ENCODE measurements around the gene ITGB6. TPM values are rescaled to one million over a fixed set of nuclear protein-coding genes. Genes with fewer than 3 reads are reported as not detected.

The ITGB6 gene
- total RNA-seq, 1 donor from 2014 or later: 0.99 TPM

DNA sequence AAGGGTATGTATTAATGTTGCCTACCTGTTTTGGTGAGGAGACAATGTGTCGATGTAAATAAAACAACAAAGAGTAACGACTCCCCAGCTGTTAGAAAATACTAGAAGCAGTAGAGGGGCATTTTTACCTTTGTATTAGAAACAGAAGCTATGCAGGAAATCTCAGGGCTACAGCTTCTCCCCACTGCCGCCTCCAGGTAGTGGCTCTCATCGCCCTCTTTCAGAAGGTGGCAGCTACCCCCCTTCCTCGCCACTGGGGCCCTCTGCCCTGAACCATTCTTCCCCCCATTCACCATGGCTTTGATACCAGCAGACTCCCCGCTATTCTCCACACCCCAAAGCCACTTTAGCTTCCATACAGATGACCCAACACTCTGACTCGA lies 144.4 kb downstream of the ITGB6 start:
- Histone ChIP-seq H3K4me1 (peaks cover 13% of the 10 kb centered on the region), H3K4me3 (no peak overlapping the region), H3K27ac (replicated peaks) (no peak overlapping the region), H3K27me3 (ENCODE audit: low read depth) (peaks cover 8% of the 10 kb centered on the region), H3K36me3 (no peaks in the 10 kb centered on the region), H3K9me3 (replicated peaks) (no peaks in the 10 kb centered on the region)
- intact Hi-C loops (cut with micrococcal nuclease): no loop called here
- no peak for DNase-seq
- TF ChIP-seq, protein P1, sequence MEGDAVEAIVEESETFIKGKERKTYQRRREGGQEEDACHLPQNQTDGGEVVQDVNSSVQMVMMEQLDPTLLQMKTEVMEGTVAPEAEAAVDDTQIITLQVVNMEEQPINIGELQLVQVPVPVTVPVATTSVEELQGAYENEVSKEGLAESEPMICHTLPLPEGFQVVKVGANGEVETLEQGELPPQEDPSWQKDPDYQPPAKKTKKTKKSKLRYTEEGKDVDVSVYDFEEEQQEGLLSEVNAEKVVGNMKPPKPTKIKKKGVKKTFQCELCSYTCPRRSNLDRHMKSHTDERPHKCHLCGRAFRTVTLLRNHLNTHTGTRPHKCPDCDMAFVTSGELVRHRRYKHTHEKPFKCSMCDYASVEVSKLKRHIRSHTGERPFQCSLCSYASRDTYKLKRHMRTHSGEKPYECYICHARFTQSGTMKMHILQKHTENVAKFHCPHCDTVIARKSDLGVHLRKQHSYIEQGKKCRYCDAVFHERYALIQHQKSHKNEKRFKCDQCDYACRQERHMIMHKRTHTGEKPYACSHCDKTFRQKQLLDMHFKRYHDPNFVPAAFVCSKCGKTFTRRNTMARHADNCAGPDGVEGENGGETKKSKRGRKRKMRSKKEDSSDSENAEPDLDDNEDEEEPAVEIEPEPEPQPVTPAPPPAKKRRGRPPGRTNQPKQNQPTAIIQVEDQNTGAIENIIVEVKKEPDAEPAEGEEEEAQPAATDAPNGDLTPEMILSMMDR (IDR thresholded peaks at IDR 0.05; ENCODE audit: borderline replicate concordance): no peak

DNA sequence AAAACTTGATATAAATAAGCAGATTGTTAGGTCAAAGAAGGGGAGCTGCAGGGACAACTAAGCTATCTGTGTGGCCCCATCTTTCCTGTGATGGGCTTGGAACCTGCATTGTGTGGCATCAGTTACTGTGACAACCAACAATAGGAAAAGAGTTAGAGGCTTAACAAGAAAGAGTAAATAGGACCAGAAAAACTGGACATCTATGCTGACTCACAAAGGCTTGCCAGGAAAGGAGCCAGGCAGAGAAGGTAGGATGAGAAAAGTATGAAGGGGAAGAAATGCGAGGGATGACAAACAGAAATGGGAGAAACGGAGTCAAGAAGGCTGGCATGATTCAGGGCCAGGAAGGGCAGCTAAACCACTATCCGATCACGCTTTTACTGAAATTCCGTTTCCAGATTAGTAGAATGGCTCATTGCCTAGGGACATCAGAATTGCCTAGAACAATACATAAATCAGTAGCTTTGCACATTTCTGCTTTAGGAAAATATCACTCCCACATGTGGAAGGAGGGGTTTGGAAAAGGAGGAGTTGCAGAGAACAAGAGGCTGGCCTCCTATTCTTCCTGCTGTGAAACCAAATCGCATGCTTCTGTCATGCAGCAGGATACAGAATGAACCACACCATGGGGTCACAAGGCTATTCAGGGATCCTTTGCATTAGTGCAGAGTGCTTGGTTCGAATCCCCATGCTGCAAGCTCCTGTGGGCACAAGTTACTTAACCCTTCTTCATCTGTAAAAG lies 144.9 kb downstream of the ITGB6 start:
- no peak overlapping the region for H3K4me3 ChIP-seq
- H3K27ac ChIP-seq (replicated peaks): no peak overlapping the region
- intact Hi-C loops (cut with micrococcal nuclease): no loop called here
- no peaks in the 10 kb centered on the region for H3K36me3 ChIP-seq
- H3K9me3 ChIP-seq (replicated peaks): no peaks in the 10 kb centered on the region
- H3K27me3 ChIP-seq (ENCODE audit: low read depth): peaks cover 6% of the 10 kb centered on the region
- TF ChIP-seq, protein P1 (IDR thresholded peaks at IDR 0.05; ENCODE audit: borderline replicate concordance): no peak
- peaks cover 13% of the 10 kb centered on the region for H3K4me1 ChIP-seq
- no peak for DNase-seq

DNA sequence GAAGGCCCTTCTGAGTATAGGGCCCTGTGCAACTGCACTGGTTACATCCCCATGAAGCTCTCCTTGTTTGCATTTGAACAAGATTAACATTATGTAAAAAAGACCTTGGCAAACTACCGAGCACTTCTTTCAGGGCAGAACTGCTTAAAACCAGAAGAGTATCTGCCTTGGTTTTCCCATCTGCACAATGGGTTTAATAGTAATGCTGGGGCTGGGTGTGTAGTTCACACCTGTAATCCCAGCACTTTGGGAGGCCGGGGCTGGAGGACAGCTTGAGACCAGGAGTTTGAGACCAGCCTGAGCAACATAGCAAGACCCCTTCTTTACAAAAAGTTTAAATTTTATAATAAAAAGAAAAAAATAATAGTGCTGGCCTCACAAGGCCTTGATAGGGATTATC lies 146.1 kb downstream of the ITGB6 start:
- Histone ChIP-seq H3K4me3 (no peak overlapping the region), H3K27ac (replicated peaks) (no peak overlapping the region), H3K27me3 (ENCODE audit: low read depth) (no peaks in the 10 kb centered on the region), H3K9me3 (replicated peaks) (no peaks in the 10 kb centered on the region), H3K4me1 (peaks cover 13% of the 10 kb centered on the region), H3K36me3 (no peaks in the 10 kb centered on the region)
- TF ChIP-seq, protein P1 (IDR thresholded peaks at IDR 0.05; ENCODE audit: borderline replicate concordance): no peak
- DNase-seq: no peak
- intact Hi-C loops (cut with micrococcal nuclease): no loop called here

GRCh38 chr2:160052531-160052930 lies 147.5 kb downstream of the ITGB6 start:
- TF ChIP-seq, protein P1 (IDR thresholded peaks at IDR 0.05; ENCODE audit: borderline replicate concordance): no peak
- Histone ChIP-seq H3K36me3 (no peaks in the 10 kb centered on the region), H3K4me1 (peaks cover 13% of the 10 kb centered on the region), H3K9me3 (replicated peaks) (no peaks in the 10 kb centered on the region), H3K4me3 (no peak overlapping the region), H3K27ac (replicated peaks) (no peak overlapping the region), H3K27me3 (ENCODE audit: low read depth) (no peaks in the 10 kb centered on the region)
- DNase-seq: no peak
- intact Hi-C loops (cut with micrococcal nuclease): no loop called here

DNA sequence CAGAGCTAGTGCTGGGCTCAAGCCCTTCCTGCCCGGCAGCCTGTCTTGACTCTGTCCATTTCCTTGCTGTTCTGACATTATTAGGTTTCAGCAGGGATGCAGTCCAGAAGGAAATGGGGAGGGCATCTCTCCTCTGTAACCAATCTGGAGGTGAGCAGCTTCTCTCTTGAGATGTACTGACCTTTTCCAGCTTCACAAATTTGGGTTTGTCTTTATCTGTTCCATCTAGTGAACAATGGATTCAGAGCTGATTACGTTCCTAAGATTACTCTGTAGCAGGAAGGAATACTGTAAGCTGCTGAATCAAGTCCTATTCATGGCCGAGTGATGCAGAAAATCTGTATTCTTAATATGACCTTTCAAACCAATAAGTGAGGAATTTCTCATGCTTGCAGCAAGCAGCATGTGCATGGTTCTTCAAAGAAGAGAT lies 148.7 kb downstream of the ITGB6 start:
- TF ChIP-seq, protein P1 (IDR thresholded peaks at IDR 0.05; ENCODE audit: borderline replicate concordance): no peak
- H3K9me3 ChIP-seq (replicated peaks): no peaks in the 10 kb centered on the region
- intact Hi-C loops (cut with micrococcal nuclease): no loop called here

More for the DNA sequence above, 148.7 kb downstream of the ITGB6 start:
- Histone ChIP-seq H3K27me3 (ENCODE audit: low read depth) (no peaks in the 10 kb centered on the region), H3K4me1 (peaks cover 13% of the 10 kb centered on the region), H3K36me3 (no peaks in the 10 kb centered on the region), H3K27ac (replicated peaks) (no peak overlapping the region), H3K4me3 (no peak overlapping the region)
- DNase-seq: no peak
